Measurements from ENCODE around the gene SBNO2.
"Not testable (repeated sequence)": the region's sequence is repeated elsewhere in the genome, so short reads cannot be mapped to it uniquely, and the experiment has no call there.

Gene SBNO2

DNA sequence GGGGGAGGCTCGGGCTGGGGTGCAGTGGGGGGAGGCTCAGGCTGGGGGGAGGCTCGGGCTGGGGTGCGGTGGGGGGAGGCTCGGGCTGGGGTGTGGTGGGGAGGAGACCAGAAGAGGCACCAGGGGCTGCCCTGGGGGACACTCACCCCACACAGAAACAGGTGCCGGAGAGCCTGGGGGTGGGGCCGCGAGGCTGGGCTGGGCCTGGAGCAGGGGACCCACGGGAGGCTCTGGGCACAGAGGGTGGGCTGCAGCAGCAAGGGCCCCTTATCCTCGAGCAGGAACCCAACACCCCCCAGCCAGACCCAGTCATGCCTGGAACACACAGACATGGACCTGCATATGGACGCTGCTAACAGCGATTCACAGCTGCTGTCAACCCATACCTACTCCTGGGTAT is 35.9 kb downstream of the SBNO2 start:
- no peak for DNase-seq (ENCODE audit: low read depth, low spot score)

DNA sequence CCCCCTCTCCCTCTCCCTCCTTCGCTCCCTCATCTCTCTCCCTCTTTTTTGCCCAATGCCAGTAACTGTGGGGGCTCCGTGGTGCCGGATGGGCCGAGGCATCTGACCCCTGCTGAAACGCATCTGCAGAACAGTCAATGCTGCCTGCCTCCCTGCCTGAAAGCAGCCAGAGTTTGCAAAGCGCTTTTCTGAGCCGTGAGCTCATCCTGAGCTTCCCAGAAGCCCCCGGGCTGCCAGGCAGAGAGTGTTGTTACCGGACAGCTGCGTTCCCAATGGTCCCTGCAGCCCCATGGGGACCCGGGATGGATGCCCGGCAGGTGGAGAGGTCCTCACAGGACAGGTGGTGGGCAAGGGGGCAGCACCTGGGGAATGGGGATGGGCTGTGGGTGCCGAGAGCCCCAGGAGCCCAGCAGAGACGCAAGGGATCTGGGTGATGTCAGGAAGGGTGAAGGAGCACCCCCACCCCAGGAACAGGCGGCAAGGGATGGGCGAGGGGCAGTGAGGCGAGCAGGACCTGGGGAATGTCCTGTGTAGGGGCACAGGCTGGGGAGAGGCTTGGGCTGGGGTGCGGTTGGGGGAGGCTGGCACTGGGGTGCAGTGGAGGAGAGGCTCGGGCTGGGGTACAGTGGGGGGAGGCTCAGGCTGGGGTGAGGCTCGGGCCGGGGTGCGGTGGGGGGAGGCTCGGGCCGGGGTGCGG is 37.3 kb downstream of the SBNO2 start:
- no peak for DNase-seq (ENCODE audit: low read depth, low spot score)

DNA sequence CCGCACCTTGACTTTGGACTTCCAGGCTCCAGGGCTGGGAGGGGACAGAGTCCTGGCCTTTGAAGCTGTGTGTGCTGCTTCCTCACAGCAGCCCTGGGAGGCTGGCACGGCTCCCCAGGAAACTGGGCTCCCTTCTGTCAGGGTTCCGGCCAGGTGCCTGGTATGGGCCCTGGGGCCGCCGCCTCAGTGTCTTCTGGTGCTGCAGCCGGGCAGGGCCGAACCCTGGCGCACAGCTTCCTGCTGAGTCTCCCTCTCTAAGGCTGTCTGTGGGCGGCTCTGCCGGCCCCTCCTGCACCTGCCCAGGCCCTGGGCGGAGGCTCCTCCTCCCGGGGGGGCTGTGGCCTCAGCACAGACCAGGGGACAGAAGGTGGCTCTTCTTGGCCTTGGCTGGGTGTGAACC is 37.9 kb downstream of the SBNO2 start:
- DNase-seq (ENCODE audit: low read depth, low spot score), result no peak

DNA sequence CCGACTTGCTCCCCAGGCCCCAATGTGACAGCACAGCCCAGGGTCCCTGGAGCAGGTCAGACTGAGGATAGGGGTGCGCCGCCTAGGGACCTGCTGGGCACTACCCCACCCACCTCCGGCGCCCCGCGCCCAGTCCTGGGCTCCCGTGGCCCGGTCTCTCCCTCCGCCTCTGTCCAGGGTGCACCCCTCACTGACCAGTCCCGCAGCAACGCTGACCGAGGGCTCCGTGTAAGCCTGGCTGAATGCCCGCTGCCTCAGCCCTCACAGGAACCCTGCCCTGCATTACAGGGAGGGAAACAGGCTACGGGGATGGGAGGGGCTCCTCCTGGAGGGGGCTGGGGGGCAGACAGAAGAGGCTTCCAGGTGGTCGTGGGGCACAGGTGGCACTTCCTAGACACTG is 38.6 kb downstream of the SBNO2 start:
- no peak for DNase-seq (ENCODE audit: low read depth, low spot score)

DNA sequence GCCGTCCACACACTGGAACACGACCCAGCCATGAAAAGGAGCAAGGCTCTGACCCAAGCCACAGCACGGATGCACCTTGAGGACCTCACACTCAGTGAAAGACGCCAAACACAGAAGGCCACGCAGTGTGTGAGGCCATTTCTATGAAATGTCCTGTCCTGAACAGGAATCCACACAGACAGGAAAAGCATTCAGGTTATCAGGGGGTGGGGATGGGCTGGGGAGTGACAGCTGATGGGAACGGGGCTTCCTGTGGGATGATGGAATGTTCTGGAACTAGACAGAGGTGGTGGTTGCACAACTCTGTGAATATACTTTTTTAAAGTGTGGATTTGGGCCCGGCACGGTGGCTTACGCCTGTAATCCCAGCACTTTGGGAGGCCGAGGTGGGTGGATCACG is 39.6 kb downstream of the SBNO2 start:
- no peak for DNase-seq (ENCODE audit: low read depth, low spot score)

DNA sequence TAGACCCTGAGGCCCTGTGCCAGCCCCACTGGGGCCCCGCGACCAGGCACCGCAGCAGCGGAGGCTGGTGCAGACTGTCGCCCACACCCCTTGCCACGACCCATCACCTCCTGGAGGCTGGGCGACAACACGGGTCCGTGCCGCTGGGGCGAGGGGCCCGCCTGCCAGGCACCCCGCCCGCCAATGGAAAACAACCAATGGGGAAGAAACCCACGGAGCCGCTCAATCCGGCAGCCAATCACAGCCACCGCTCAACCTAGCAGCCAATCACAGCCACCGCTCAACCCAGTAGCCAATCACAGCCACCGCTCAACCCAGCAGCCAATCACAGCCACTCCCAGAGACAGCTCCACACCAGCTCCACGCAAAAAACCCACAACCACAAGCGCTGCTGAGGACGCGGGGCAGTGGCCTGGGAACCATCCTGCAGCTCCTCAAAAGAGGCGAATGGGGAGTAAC is 40.6 kb downstream of the SBNO2 start:
- DNase-seq (ENCODE audit: low read depth, low spot score), result no peak

DNA sequence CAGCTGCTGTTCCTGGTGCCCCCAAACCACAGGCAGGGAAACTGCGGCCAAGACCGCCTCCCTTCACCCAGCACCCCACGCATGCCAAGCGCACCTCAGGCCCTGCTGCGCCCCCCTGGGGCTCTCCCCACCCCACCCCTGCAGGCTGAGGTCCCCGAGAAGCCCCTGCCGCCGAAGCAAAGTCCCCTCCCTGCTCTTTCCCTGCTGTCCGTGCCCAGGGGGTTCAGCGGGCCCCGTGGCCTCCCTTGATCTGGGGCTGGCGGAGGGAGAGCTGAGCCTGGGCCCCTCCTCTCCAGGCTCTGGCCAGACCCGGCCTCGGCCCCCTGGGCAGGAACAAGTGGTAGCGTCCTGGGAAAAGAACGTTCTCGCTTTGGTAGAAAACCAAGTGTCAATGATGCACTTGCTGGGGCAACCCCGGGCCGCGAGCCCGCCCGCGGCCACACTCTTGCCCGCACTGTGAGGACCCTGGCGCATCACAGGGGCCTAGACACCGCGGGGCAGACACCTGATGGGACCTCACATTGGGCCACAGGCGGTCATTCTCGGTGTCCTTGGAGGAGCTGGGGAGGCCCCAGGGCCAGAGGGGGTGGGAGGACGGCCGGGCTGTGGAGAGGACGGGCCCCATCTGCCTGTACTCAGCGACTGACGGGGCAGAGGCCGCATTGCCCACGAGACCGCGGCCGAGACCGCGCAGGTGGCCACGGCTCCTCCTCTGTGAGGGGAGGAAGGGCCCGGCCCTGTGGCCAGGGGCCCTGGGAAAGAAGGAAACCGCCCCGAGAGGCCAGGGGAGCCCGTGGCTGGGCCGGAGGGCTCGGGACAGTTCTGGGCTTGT is 41.3 kb downstream of the SBNO2 start:
- DNase-seq (ENCODE audit: low read depth, low spot score), result no peak

DNA sequence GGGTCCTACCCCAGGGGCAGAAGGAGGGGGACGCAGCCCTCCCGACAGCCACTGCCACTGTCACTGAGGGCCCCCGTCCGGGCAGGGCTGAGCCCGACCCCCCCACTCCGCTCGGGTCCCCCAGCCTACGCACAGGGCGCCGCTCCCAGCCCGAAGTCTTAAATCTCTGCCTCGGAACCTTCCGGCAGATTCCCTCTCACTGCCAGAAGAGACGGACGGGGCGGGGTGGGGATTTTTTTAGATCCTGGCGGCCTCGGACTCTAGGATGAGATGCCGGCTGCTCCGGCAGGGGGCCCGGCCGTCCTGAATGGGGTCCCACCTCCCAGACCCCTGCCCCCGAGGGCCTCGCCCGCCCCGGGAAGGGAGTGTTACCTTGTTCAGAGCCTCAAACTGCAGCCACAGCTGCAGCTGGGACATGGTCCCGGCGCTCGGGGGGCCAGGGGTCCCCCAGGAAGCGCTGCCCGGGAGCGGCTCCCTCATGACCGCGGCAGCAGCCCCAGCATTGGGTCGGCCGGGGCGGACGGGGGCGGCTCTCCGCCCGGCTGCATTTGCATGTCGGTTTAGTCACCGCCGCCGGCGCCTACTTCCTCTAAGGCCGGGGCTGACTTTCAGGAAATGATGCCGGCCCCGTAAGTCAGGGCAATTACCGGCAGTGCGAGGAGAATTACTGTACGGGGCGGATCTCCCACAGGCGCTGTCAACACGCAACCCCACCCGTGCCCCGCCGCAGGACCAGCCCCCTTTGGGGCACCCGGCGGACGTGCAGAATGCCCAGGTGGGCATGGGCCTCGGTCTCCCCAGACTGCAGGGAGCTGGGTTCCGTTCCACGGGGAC is 42.1 kb downstream of the SBNO2 start:
- no peak for DNase-seq (ENCODE audit: low read depth, low spot score)

DNA sequence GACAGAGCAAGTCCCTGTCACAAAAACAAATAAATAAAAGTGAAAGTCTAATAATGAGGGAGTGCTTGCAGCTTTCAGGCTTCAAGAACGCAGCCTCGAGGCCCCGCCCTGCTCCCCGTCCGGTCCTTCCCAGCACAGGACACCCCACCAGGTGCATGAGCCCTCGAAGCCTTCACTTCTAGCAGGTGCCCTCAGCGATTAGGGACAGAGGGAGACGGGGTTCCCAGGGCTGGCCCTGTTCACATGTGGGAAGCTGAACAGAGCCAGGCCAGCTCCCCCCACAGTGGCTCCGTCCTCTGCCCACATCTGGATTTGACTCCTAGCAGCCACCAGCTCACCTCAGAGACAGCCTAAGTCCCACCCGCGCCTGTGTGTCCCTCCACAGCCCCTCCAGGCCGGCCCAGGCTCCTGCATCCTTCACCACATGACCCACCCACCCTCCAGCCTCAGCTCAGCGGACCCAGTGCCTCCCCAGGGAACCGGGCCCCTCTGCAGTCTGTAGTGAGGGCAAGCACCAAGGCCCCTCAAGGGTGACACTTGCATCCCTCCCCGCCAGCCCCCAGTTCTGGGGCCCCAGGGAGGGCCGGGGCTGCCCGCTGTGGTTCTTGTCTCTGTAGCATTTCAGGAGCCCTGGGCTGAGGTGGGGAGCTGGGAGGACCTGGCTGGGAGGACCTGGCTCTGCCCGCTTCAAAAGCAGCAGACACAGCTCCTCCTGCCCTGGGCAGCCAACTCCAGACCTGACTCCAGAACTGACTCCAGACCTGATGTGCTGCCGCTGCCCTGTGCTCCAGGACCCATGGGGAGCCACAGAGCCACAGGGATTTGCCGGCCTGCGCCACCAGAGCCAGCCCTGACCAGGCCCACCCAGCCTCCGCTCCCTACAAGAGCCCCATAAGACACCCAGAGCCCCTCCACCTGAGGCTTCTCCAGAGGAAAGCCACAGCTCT is 43.0 kb downstream of the SBNO2 start:
- DNase-seq (ENCODE audit: low read depth, low spot score), result no peak

DNA sequence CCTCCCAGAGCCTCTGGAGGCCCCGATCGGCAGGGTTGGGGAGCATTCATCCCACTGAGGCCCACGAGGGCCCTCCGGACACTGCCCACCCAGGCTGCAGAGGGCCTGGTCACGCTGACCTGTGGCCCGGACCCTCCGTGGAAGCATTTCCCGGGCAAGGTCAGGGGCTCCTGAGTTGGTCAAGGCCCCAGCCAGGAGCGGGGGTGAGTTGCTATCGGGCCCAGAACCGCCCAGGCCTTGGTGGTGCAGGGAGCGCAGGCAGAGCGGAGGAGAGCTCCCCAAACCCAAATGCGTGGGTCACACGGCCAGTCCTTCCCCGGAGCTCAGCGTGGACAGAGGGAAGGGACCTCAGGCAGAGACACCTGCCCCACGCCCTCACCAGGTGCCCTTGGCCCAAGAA is 44.5 kb downstream of the SBNO2 start:
- no peak for DNase-seq (ENCODE audit: low read depth, low spot score)

DNA sequence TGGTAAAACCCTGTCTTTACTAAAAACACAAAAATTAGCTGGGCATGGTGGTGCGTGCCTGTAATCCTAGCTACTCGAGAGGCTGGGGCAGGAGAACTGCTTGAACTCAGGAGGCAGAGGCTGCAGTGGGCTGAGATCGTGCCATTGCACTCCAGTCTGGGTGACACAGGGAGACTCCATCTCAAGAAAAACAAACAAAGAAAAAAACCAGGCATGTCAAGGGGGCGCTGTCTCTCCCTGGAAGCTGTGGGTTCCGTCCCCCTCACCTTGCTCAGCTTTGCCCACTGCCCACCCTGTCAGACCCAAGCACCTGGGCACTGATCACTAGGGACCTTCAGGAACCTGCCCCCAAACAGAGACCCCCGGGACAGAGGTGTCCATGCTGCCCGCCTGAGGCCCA is 45.0 kb downstream of the SBNO2 start:
- DNase-seq (ENCODE audit: low read depth, low spot score), result not testable (repeated sequence)

DNA sequence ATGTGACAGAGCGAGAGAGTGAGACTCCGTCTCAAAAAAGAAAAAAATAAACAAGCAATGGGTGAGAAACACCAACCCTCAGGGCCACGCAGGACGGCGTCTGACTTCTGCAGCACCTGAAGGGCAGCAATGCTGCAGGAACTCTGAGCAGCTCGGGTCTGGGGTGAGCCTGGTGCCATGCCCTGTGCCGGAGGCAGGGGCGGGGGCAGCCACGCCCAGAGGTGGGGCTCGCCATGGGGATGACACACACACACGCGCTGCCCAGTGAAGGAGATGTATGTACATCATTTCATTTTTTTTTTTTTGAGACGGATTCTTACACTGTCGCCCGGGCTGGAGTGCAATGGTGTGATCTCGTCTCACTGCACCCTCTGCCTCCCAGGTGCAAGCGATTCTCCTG is 46.0 kb downstream of the SBNO2 start:
- no peak for DNase-seq (ENCODE audit: low read depth, low spot score)

DNA sequence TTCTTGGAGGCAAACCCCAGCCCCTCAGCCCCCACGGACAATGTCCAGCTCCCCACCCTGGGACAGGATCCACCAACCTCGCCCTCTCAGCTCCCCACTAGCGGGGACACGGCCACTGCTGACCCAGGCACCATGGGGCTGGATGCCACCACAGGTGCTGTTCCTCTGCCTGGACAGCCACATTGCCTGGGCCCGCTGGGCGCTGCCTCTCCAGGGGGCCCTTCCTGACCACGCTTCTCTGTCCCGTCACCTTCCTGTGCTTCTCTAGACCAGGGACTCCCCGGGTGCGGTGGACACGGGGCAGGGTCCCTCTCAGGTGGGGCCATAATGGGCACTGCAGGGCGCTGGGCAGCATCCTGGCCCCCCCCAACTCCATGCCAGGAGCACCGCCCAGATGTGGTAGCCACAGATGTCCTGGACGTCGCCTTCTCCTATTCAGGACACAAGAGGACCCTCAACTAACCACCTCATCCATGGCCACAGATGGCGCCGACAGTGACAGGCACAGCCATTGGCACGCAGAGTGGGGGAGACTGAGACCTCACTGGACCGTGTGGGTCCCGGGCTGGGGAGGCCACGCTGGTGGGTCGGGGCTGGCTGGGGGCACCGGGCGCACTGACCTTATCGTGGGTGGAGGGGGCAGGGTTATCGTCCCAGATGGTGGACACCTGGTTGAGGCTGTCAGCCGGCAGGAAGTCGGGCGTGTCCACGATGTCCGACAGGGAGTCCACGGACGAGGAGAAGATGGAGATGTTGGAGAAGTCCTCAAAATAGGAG is 46.9 kb downstream of the SBNO2 start:
- DNase-seq (ENCODE audit: low read depth, low spot score), result no peak

DNA sequence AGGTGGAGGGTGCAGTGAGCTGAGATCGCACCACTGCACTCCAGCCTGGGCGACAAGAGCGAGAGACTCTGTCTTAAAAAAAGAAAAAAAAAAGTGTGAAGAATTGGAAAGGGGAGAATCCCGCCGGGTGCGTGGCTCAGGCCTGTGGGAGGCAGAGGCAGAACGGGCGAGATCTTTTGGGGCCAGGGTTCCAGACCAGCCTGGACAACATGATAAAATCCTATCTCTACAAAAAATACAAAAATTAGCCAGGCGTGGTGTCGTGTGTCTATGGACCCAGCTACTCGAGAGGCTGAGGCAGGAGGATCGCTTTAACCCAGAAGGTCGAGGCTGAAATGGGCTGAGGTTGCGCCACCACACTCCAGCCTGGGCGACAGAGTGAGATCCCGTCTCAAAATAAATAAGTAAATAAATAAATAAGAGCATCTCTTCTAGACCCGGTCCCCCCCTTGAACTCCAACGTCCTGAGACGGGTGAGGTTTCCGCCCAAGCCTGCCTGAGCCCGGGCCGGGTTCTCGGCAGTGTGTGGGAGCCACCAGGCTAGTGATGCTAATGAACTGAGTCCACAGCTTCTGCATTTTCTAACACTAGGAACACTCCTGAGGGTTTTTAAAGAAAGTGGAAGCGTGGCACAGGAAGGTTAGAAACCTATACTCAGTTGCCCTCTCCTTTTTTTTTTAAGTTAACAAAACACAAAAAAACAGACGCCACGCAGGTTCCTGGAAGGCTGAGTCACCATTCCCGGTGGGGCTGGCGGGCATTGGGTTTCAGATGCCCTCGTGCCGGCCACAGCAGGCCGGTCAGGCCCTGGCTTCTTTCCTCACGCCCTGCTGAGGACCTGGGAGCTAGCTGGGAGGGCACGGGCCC is 48.2 kb downstream of the SBNO2 start:
- DNase-seq (ENCODE audit: low read depth, low spot score), result peak; percentile 71

DNA sequence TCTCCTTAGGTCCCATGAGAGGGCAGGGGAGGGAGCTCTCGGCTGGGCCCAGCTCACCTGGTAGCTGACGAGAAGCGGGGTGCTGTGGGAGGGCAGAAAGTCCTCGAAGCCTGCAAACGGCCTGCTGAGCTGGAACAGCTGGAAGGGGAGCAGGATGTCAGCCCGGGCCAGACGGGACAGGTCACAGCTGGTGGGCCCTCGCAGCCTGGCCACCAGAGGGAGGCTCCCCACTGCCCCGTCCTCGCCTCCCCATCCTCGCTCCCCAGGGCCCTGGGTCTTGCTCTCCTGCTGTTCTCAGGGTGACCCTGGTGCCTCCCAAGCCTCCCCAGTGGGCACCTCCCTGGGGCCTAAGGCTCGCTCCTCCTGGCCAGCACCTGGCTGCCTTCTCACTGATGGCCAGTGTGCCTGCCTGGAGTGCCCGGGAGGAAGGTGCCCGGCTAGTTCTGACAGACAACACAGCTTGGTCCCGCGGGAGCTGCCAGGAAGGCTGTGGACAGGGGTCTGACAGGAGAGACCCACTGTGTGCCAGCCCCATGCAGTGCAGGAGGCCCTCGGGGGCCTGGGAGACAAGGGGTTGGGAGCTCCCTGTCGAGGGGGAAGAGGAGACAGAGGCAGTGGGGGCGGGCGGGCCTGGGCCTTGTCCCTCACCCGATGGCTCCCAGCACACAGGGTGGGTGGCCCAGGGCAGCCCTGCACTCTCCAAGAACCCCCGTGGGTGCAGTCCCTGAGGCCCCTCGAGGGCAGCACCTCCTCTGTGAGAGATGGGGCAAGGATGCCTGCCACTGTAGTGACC is 50.0 kb downstream of the SBNO2 start:
- no peak for DNase-seq (ENCODE audit: low read depth, low spot score)

DNA sequence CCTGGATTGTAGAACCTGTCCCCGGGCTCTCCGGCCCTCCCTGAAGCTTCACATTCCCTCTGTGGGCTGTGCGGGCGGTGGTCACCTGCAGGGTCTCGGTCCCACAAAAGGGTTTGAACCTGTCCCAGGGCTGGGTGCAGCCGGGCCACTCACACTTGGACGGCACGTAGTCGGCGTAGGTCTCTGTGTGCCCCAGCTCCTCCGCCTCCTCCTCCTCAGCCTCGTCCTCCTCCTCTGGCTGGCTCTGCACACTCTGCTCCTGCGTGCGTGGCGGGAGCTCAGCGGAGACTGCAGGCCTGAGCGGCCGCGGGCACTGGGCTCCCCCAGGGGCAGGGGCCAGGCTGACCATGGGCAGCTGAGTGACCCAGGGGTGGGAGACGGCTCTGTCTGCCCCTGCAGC is 50.7 kb downstream of the SBNO2 start:
- DNase-seq (ENCODE audit: low read depth, low spot score), result no peak

DNA sequence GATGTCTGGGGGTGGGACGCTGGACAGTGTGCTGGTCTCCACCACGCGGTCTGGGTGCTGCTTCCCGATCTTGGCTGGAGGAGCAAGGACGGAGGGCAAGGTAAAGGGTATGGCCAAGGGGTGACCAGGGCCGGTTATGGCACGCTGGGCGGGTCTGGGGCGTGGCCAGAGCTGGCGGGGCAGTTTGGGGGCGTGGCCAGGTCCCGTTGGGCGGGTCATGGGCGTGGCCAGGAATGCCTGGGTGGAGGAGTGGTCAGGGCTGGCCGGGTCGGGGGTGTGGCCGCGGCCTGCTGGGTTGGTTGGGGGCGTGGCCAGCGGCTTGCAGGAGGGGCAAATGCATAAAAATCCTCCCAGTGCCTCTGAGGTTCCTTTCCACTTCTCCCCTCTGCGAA is 51.1 kb downstream of the SBNO2 start:
- no peak for DNase-seq (ENCODE audit: low read depth, low spot score)
